ENCODE measurements around the gene RTN4R.
"Not testable (repeated sequence)": the region's sequence is repeated elsewhere in the genome, so short reads cannot be mapped to it uniquely, and the experiment has no call there.

The RTN4R gene

DNA sequence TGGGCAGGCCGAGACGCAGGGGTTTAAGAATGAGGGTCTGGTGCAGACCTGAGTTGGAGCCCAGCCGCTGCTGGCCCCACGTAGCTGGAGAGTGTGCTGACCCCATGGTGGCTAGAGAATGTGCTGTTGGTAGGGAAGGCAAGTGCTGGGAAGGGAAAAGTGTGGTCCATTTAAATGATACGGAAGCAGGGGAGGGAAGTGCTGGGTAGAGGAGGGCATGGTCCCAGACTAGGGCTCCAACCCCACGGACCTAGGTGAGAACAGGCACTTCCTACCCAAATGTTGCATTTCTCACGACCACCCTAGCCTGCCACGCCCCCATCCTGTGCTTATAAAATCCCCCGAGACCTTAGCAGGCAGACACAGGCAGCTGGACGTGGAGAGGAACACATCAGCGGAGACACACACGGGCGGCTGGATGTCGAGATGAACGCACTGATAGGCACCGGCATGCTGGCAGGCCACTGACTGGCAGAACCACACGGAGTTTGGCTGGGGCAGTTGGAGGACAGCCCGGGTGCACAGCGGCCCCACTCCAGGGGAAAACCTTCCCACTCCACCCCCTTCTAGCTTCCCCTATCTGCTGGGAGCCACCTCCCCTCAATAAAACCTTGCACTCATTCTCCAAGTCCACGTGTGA is 18.8 kb upstream of the RTN4R start:
- DNase-seq, result not testable (repeated sequence)

- DNase-seq, result not testable (repeated sequence)
These were observed 18.2 kb upstream of the RTN4R start for GRCh38 chr22:20286312-20286660.

DNA sequence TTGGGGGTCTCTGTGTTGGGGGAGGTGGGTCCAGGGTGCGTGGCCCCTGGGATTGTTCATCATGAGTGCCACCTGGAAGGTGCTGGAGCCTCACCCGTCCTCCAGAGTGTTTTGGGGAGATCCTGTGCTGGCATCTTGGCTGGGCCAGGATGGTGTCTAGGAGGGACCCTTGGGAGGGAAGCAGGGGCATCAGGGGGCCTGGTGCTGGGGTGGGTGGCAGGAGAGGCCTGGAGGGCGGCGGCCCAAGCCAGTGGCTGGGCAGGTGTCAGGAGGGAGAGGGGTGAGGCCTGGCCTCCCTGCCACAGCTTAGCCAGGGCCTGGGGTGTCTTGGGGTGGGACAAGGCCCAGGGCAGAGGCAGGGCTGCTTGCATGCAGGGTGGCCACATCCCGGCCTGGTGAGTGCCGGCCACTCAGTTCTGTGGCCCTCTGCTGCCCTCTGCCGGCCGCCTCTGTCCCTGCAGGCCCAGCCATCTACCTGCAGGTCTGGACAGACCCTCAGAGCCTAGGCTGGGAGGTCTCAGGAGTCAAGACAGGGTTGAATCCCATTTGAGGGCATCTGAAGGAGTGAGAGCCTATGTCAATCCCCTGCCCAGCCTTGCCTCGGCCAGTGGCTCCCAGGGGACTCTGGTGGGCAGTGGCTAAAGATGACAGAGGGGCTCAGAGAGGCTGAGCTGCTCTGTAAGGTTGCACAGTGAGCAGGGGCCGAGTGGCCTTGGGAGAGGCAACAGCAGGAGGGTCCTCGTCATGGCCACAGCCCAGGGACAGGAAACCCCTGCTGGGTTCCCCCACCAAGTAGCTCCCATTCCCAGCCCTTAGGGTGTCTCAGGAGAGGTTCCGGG is 17.6 kb upstream of the RTN4R start:
- DNase-seq, result peak; percentile 70

- no peak for DNase-seq
These were observed 16.5 kb upstream of the RTN4R start for GRCh38 chr22:20284471-20285086.

DNA sequence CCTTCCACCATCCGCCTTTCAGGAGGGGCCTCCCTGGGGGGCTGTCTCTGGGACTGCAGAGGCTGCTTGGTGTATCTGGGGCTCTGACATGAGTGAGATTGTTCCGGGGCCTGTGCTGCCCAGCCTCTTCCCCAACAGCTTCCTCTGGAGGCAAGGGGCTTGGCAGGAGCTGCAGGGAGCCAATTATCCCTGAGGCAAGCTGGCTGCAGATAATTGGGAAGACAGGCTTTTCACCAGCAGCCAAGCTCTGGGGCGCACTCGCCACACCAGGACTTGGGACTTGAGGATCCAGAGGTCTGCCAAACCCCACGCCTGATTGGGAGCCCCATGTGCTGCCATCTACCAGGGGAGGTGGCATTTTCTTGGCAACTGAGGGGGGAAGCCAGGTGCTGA is 15.6 kb upstream of the RTN4R start:
- no peak for DNase-seq

DNA sequence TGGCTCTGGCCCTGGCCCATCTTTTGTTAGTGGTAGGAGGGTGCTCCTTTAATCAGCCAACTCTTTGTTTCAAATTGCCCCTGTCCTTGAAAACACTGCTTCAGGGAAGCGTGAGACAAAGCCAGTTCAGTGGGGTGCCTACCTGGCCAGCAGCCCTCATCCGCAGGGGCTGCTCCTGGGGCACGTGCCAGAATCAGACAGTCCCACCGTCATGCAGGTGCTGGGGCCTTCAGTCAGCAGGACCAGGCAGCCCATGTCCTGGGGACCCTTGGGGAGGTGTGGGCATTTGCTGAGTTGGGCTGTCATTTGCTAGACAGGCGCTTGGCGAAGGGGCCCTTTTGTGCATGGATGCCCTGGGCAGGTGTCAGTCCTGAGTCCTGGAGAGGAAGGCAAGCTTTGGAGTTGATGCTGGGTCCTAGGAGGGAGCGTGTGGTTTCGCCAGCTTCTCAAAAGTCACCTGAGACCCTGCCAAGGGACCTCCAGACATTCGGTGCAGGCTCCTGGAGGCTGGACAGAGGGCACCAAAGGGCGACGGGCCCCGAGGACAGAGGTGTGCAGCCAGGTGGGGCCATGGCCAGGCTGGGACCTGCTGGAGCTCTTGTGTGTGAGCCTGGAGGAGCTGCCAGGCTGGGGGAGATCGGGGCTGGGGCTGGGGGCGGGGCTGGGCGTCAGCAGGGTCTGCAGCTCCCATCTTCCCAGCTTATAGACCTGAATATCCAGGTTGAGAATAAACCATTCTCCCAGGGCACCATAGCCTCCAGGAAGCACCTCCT is 15.0 kb upstream of the RTN4R start:
- no peak for DNase-seq

GRCh38 chr22:20281891-20282290 is 13.8 kb upstream of the RTN4R start:
- no peak for DNase-seq

DNA sequence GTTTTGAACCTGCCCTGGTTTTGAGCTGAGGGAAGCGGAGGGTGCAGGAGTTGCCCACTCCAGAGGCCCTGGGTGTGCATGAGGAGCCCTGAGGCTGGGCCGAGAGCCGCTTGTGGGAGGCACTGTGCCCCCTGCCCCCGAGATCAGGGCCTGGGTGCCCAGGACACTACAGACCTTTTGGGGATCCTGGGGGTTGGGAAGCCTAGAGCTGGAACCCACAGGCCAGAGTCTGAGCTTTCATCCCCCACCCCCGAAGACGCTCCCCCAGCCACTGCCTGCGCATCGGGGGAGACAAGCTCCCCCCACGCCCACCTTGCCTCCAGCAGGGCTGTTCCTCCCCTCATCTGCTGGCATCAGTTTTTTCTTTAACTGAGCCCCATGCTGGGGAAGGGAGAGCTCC is 13.4 kb upstream of the RTN4R start:
- not testable (repeated sequence) for DNase-seq

DNA sequence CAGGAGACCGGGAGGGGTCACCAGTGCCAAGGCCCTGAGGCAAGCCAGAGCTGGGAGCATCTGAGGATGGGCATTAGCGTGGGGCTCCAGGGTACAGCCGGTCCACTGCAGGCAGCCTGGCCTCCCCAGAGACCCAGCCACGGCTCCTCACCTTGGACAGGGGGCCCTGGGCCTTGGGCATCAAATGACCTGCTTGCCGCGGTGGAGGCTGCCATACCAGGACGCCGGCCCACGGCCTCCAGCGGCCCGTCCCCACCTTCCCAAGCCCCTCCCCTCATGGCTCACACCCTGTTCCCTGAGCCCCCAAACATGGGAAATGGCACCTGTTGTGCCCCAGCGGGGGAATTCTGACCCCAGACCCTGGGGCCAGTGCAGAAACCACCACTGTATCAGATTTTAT is 12.7 kb upstream of the RTN4R start:
- no peak for DNase-seq

DNA sequence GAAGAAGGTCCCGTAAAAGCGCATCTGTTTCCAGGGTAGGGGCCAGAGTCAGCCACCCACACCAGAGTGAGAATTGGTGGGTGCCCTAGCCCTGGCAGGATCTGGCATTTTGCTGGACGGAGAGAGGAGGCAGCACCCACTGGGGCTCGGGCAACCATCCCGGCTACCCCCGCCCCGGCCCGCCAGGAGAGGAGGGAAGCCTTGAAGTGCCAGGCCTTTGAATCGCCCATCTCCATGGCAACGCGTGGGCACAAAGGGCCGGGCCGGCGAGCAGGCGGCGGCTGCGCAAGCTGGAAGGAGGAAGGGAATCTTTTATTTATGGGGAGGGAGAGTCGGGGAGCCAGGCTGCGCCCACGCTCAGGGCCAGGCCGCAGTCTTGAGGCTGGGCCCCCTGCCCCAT is 12.0 kb upstream of the RTN4R start:
- not testable (repeated sequence) for DNase-seq

DNA sequence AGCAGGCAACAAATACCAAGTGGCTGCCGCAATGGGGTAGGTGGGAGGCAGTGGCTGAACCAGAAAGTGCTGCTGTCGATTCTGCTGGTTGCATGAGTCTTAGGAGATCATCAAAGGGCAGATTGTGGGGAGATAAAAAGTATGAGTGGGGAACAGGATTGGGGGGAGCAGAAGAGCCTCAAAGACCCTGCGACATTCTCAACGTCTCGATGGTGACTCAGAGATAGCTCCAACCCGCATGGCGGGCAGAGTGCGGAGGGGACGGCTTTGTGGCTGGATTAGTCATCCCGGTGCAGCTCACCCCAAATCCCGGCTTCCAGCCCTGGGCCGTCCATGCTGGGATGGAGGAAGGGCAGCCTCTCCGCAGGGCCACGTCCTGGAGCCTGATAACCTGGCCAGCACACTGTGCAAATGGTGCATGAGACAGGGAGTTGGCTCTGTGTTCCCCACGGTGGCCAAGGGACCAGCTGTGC is 11.6 kb upstream of the RTN4R start:
- no peak for DNase-seq

- not testable (repeated sequence) for DNase-seq
These were observed 10.8 kb upstream of the RTN4R start for GRCh38 chr22:20278726-20279490.

GRCh38 chr22:20277936-20278635 is 10.0 kb upstream of the RTN4R start:
- DNase-seq, result not testable (repeated sequence)

- DNase-seq, result no peak
These were observed 8.3 kb upstream of the RTN4R start for GRCh38 chr22:20276468-20276867.

- no peak for DNase-seq
These were observed 7.7 kb upstream of the RTN4R start for GRCh38 chr22:20275836-20276235.

- DNase-seq, result not testable (repeated sequence)
These were observed 7.2 kb upstream of the RTN4R start for GRCh38 chr22:20275325-20275724.

GRCh38 chr22:20274374-20274773 is 6.3 kb upstream of the RTN4R start:
- not testable (repeated sequence) for DNase-seq

DNA sequence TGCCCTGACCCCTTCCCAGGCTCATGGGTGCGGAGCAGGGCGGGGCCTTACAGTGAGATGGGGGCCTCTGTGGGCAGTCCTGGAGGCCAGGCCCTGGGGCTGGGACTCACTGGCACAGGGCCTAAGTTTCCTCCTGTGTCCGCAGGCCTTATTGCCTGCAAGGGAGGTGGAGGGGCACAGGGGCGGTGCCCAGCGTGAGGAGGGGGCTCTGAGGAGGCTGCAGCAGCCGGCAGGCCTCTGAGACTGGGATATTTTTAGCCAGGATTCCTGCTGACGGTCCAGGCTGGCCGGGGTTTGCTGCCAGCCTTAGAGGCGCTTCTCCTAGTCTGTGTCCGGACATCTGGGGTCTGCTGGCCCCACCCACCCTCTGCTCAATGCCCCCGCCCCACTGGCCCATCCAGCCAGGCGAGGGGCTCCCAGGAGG is 5.7 kb upstream of the RTN4R start:
- DNase-seq, result no peak

DNA sequence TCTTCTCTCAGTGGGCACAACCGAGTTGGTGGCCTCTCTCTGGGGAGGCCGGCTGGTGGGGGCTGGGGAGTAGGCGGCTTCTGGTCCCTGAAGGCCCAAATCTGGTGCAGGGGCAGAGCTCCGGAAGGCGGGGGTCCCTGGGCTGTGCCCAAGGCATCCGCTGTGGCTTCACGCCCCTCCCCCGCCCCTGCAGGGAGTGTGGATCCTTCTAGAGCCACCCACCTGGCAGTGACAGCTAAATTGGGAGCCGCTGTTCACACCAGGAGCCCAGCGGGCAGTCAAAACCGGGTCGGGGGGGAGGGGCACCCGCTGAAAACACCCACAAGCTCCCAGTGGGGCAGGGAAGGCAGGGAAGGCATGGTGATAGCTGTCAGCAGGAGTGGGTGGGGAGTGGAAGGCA is 4.6 kb upstream of the RTN4R start:
- no peak for DNase-seq

- peak; percentile 23 for DNase-seq
These were observed 4.1 kb upstream of the RTN4R start for GRCh38 chr22:20272174-20272573.

GRCh38 chr22:20271114-20271994 is 3.2 kb upstream of the RTN4R start:
- no peak for DNase-seq
